ENCODE data around the gene CACNA2D4.

Gene CACNA2D4

GRCh38 chr12:1842905-1843640 is 75.4 kb downstream of the CACNA2D4 start:
- no peak for DNase-seq (ENCODE audit: low spot score)

- no peak for DNase-seq (ENCODE audit: low spot score)
Observed at GRCh38 chr12:1842183-1842904, 76.1 kb downstream of the CACNA2D4 start.

- no peak for DNase-seq (ENCODE audit: low spot score)
Observed at GRCh38 chr12:1841586-1842182, 76.8 kb downstream of the CACNA2D4 start.

GRCh38 chr12:1840981-1841425 is 77.4 kb downstream of the CACNA2D4 start:
- DNase-seq (ENCODE audit: low spot score) = no peak

- DNase-seq (ENCODE audit: low spot score) = no peak
Observed at GRCh38 chr12:1839956-1840951, 78.2 kb downstream of the CACNA2D4 start.

- no peak for DNase-seq (ENCODE audit: low spot score)
Observed at GRCh38 chr12:1839464-1839863, 79.0 kb downstream of the CACNA2D4 start.

GRCh38 chr12:1838994-1839365 is 79.5 kb downstream of the CACNA2D4 start:
- no peak for DNase-seq (ENCODE audit: low spot score)

- DNase-seq (ENCODE audit: low spot score) = no peak
Observed at GRCh38 chr12:1838205-1838993, 80.1 kb downstream of the CACNA2D4 start.

- DNase-seq (ENCODE audit: low spot score) = no peak
Observed at GRCh38 chr12:1837541-1838204, 80.8 kb downstream of the CACNA2D4 start.

- no peak for DNase-seq (ENCODE audit: low spot score)
Observed at GRCh38 chr12:1836854-1837421, 81.5 kb downstream of the CACNA2D4 start.

GRCh38 chr12:1836241-1836803 is 82.1 kb downstream of the CACNA2D4 start:
- no peak for DNase-seq (ENCODE audit: low spot score)

GRCh38 chr12:1835211-1836131 is 83.0 kb downstream of the CACNA2D4 start:
- DNase-seq (ENCODE audit: low spot score) = no peak

GRCh38 chr12:1834186-1834925 is 84.1 kb downstream of the CACNA2D4 start:
- no peak for DNase-seq (ENCODE audit: low spot score)

- DNase-seq (ENCODE audit: low spot score) = no peak
Observed at GRCh38 chr12:1833596-1834028, 84.8 kb downstream of the CACNA2D4 start.

- no peak for DNase-seq (ENCODE audit: low spot score)
Observed at GRCh38 chr12:1832801-1833595, 85.5 kb downstream of the CACNA2D4 start.

GRCh38 chr12:1830981-1831963 is 87.2 kb downstream of the CACNA2D4 start:
- no peak for DNase-seq (ENCODE audit: low spot score)
